Spleen (tissue), 3 donors: Measurements from ENCODE around the gene GOPC.

Source experiments
- POLR2A ChIP-seq, 3 donors: fragments of 450-650 bp; IDR thresholded peaks; one replicate each; pipeline ENCODE4 v1.5.1; 2017; ENCODE audit warnings: antibody characterized with exemption in 3 of 3, mild to moderate bottlenecking in 1 of 3
- POLR2AphosphoS5 ChIP-seq, 3 donors: sonication (generic); formaldehyde crosslinking; IDR thresholded peaks; one replicate each; pipeline ENCODE4 v1.5.1; 2017; ENCODE audit warnings: antibody characterized with exemption in 3 of 3

GRCh38 chr6:117591405-117591804 lies 10.9 kb downstream of the GOPC start:
- TF ChIP-seq POLR2A (IDR thresholded peaks at IDR 0.05) (no peak), POLR2AphosphoS5 (IDR thresholded peaks at IDR 0.05) (no peak)
